ENCODE data around the gene MYH2. TPM values are rescaled to one million over a fixed set of nuclear protein-coding genes. Genes with fewer than 3 reads are reported as not detected.

Gene MYH2
- total and polyA plus RNA-seq, 2 of the 13 experiments (the other 11 are each of a cell fraction or from before 2014, with no cell fraction given): not detected

DNA sequence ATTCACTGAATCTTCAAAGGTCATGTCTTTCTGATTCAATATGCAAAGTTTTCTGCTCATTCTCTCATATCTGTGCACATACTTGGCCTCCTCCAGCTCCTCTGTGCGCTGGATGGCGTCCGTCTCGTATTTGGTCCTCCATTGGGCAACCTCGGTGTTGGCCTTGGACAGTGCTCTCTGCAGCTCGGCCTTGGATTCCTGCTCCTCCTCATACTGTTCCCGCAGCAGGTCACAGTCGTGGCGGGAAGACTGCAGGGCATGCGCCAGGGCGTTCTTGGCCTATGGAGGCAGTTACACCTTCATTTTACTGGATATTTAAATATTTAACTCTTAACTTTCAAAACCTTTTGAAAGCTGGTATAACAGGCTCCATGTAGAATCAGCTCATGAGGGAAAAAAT lies 22.9 kb downstream of the MYH2 start (continued):
- TF ChIP-seq, protein P1, sequence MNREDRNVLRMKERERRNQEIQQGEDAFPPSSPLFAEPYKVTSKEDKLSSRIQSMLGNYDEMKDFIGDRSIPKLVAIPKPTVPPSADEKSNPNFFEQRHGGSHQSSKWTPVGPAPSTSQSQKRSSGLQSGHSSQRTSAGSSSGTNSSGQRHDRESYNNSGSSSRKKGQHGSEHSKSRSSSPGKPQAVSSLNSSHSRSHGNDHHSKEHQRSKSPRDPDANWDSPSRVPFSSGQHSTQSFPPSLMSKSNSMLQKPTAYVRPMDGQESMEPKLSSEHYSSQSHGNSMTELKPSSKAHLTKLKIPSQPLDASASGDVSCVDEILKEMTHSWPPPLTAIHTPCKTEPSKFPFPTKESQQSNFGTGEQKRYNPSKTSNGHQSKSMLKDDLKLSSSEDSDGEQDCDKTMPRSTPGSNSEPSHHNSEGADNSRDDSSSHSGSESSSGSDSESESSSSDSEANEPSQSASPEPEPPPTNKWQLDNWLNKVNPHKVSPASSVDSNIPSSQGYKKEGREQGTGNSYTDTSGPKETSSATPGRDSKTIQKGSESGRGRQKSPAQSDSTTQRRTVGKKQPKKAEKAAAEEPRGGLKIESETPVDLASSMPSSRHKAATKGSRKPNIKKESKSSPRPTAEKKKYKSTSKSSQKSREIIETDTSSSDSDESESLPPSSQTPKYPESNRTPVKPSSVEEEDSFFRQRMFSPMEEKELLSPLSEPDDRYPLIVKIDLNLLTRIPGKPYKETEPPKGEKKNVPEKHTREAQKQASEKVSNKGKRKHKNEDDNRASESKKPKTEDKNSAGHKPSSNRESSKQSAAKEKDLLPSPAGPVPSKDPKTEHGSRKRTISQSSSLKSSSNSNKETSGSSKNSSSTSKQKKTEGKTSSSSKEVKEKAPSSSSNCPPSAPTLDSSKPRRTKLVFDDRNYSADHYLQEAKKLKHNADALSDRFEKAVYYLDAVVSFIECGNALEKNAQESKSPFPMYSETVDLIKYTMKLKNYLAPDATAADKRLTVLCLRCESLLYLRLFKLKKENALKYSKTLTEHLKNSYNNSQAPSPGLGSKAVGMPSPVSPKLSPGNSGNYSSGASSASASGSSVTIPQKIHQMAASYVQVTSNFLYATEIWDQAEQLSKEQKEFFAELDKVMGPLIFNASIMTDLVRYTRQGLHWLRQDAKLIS (CRISPR knock-in tag; IDR thresholded peaks at IDR 0.05): no peak
- no peak for TF ChIP-seq KLF12 (CRISPR knock-in tag; IDR thresholded peaks at IDR 0.05; ENCODE audit: borderline replicate concordance)
- TF ChIP-seq ZNF224 (CRISPR knock-in tag; IDR thresholded peaks at IDR 0.05): no peak
- TF ChIP-seq, protein P2, sequence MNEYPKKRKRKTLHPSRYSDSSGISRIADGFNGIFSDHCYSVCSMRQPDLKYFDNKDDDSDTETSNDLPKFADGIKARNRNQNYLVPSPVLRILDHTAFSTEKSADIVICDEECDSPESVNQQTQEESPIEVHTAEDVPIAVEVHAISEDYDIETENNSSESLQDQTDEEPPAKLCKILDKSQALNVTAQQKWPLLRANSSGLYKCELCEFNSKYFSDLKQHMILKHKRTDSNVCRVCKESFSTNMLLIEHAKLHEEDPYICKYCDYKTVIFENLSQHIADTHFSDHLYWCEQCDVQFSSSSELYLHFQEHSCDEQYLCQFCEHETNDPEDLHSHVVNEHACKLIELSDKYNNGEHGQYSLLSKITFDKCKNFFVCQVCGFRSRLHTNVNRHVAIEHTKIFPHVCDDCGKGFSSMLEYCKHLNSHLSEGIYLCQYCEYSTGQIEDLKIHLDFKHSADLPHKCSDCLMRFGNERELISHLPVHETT (CRISPR knock-in tag; conservative IDR thresholded peaks at IDR 0.05): no peak
- TF ChIP-seq, protein P3, sequence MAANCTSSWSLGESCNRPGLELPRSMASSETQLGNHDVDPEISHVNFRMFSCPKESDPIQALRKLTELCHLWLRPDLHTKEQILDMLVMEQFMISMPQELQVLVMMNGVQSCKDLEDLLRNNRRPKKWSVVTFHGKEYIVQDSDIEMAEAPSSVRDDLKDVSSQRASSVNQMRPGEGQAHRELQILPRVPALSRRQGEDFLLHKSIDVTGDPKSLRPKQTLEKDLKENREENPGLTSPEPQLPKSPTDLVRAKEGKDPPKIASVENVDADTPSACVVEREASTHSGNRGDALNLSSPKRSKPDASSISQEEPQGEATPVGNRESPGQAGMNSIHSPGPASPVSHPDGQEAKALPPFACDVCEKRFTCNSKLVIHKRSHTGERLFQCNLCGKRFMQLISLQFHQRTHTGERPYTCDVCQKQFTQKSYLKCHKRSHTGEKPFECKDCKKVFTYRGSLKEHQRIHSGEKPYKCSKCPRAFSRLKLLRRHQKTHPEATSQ (CRISPR knock-in tag; IDR thresholded peaks at IDR 0.05; ENCODE audit: borderline replicate concordance): no peak
- peak; percentile 29; the same call in 1 of the 2 replicates for TF ChIP-seq RARA (CRISPR knock-in tag; IDR thresholded peaks at IDR 0.05)
- no peak for TF ChIP-seq BHLHE40 (IDR thresholded peaks at IDR 0.05; ENCODE audit: low read length)
- TF ChIP-seq ZNF737 (CRISPR knock-in tag; IDR thresholded peaks at IDR 0.05; ENCODE audit: borderline replicate concordance): no peak
- no peak for TF ChIP-seq ZNF446 (CRISPR knock-in tag; IDR thresholded peaks at IDR 0.05)
- peak; percentile 87 for TF ChIP-seq HNF4A (CRISPR knock-in tag; IDR thresholded peaks at IDR 0.05)
- TF ChIP-seq ZNF282 (IDR thresholded peaks at IDR 0.05; ENCODE audit: partially characterized antibody): no peak
- TF ChIP-seq GRHL1 (CRISPR knock-in tag; conservative IDR thresholded peaks at IDR 0.05): no peak
- no peak for TF ChIP-seq ZNF331 (CRISPR knock-in tag; IDR thresholded peaks at IDR 0.05)
- peak; percentile 25; the same call in 1 of the 2 replicates for TF ChIP-seq ZNF768 (CRISPR knock-in tag; IDR thresholded peaks at IDR 0.05)
- TF ChIP-seq MAX (IDR thresholded peaks at IDR 0.05): peak; percentile 54
- no peak for TF ChIP-seq NCOR1 (IDR thresholded peaks at IDR 0.05; ENCODE audit: borderline replicate concordance, low read length)
- TF ChIP-seq SNRNP70 (IDR thresholded peaks at IDR 0.05; ENCODE audit: low read depth, low read length): no peak
- no peak for TF ChIP-seq ZFP41 (CRISPR knock-in tag; IDR thresholded peaks at IDR 0.05; ENCODE audit: borderline replicate concordance)
- no peak for TF ChIP-seq CHD4 (IDR thresholded peaks at IDR 0.05; ENCODE audit: borderline replicate concordance, low read length)
- no peak for TF ChIP-seq ZNF501 (CRISPR knock-in tag; IDR thresholded peaks at IDR 0.05)
- TF ChIP-seq MNT (IDR thresholded peaks at IDR 0.05): no peak
- TF ChIP-seq ZNF644 (CRISPR knock-in tag; IDR thresholded peaks at IDR 0.05; ENCODE audit: low read depth): peak; percentile 35; the same call in 1 of the 2 replicates

Data from HepG2 (cell line).